Parathyroid adenoma (tissue), 2 donors: ENCODE results near the gene PDCL2.
"Not testable (repeated sequence)": the region's sequence is repeated elsewhere in the genome, so short reads cannot be mapped to it uniquely, and the experiment has no call there.

Experiments used
- H2AFZ ChIP-seq: fragments of 300-600 bp; sonication (generic); one replicate; pipeline ENCODE4 v1.7.0; 2017; ENCODE audit warnings: antibody characterized with exemption, mild to moderate bottlenecking
- H3K27ac ChIP-seq: fragments of 300-600 bp; sonication (generic); one replicate; pipeline ENCODE4 v1.7.0; 2017
- H3K27me3 ChIP-seq: fragments of 300-600 bp; sonication (generic); one replicate; pipeline ENCODE4 v1.7.0; 2017; ENCODE audit warnings: low read length; ENCODE audit not compliant: control insufficient read depth, insufficient read depth
- H3K36me3 ChIP-seq: fragments of 300-600 bp; sonication (generic); one replicate; pipeline ENCODE4 v1.7.0; 2017; ENCODE audit warnings: low read length; ENCODE audit not compliant: control insufficient read depth, insufficient read depth
- H3K4me1 ChIP-seq: fragments of 300-600 bp; sonication (generic); one replicate; pipeline ENCODE4 v1.7.0; 2017; ENCODE audit warnings: control low read depth
- H3K4me2 ChIP-seq: fragments of 300-600 bp; sonication (generic); one replicate; pipeline ENCODE4 v1.7.0; 2017; ENCODE audit warnings: low read length
- H3K4me3 ChIP-seq: fragments of 300-600 bp; sonication (generic); one replicate; pipeline ENCODE4 v1.7.0; 2017; ENCODE audit warnings: low read depth, low read length
- H3K79me2 ChIP-seq: fragments of 300-600 bp; sonication (generic); one replicate; pipeline ENCODE4 v1.7.0; 2017; ENCODE audit warnings: control low read depth
- H3K9ac ChIP-seq: fragments of 300-600 bp; sonication (generic); one replicate; pipeline ENCODE4 v1.7.0; 2017; ENCODE audit warnings: mild to moderate bottlenecking
- H3K9me3 ChIP-seq: fragments of 300-600 bp; sonication (generic); one replicate; pipeline ENCODE4 v1.7.0; 2017; ENCODE audit warnings: low read length; ENCODE audit not compliant: control insufficient read depth
- CTCF ChIP-seq: fragments of 300-600 bp; sonication (generic); IDR thresholded peaks from one replicate; pipeline ENCODE4 v1.7.0; 2017; ENCODE audit warnings: antibody characterized with exemption, mild to moderate bottlenecking
- donor health status: primary hyperparathyroidism.

The PDCL2 gene

GRCh38 chr4:55635282-55635681 lies 43.2 kb upstream of the PDCL2 start:
- Histone ChIP-seq H3K4me1 (no peaks in the 10 kb centered on the region), H3K27ac (no peak overlapping the region), H3K36me3 (no peaks in the 10 kb centered on the region), H3K27me3 (no peaks in the 10 kb centered on the region), H3K4me3 (no peak overlapping the region), H3K9ac (no peak overlapping the region), H3K79me2 (no peaks in the 10 kb centered on the region), H3K4me2 (peak overlapping the region; percentile 64), H3K9me3 (no peaks in the 10 kb centered on the region), H2AFZ (no peak overlapping the region)
- TF ChIP-seq CTCF: no peak

- no peaks in the 10 kb centered on the region for H3K4me1 ChIP-seq
- H3K4me3 ChIP-seq: no peak overlapping the region
- H3K9me3 ChIP-seq: no peaks in the 10 kb centered on the region
- H2AFZ ChIP-seq: no peak overlapping the region
- H3K36me3 ChIP-seq: no peaks in the 10 kb centered on the region
- H3K27me3 ChIP-seq: no peaks in the 10 kb centered on the region
- TF ChIP-seq CTCF: no peak
- H3K27ac ChIP-seq: no peak overlapping the region
- H3K4me2 ChIP-seq: no peak overlapping the region
- H3K9ac ChIP-seq: no peak overlapping the region
- no peaks in the 10 kb centered on the region for H3K79me2 ChIP-seq
Measured at GRCh38 chr4:55634417-55635128, 42.5 kb upstream of the PDCL2 start.

DNA sequence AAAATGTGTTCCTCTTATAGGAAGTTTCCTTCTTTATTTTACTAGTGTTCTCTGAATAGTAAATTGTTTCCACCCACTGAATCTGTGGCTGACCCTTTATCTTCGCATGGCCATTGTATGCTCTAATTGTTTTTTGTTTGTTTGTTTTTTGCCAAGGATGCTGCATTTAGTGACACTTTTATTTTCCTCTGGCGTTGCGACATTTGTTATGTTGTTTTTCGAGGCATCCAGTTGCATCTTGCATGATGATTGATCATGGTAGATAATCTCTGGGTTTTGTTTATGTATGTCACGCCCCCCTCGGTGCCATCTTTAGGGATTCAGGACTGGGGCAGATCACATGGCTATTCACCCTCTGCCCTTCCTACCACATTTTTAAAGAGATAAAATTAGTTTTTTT lies 41.9 kb upstream of the PDCL2 start:
- Histone ChIP-seq H3K9me3 (no peaks in the 10 kb centered on the region), H3K4me3 (no peak overlapping the region), H3K79me2 (no peaks in the 10 kb centered on the region), H2AFZ (no peak overlapping the region), H3K36me3 (no peaks in the 10 kb centered on the region), H3K9ac (no peak overlapping the region), H3K27me3 (no peaks in the 10 kb centered on the region), H3K27ac (no peak overlapping the region), H3K4me1 (no peaks in the 10 kb centered on the region), H3K4me2 (no peak overlapping the region)
- TF ChIP-seq CTCF: no peak

- H3K36me3 ChIP-seq: no peaks in the 10 kb centered on the region
- H3K27ac ChIP-seq: no peak overlapping the region
- H3K4me3 ChIP-seq: no peak overlapping the region
- H3K27me3 ChIP-seq: no peaks in the 10 kb centered on the region
- no peaks in the 10 kb centered on the region for H3K4me1 ChIP-seq
- H3K4me2 ChIP-seq: no peak overlapping the region
- TF ChIP-seq CTCF: no peak
- H3K9ac ChIP-seq: no peak overlapping the region
- H3K79me2 ChIP-seq: no peaks in the 10 kb centered on the region
- no peaks in the 10 kb centered on the region for H3K9me3 ChIP-seq
- H2AFZ ChIP-seq: no peak overlapping the region
Measured at GRCh38 chr4:55625835-55626234, 33.8 kb upstream of the PDCL2 start.

DNA sequence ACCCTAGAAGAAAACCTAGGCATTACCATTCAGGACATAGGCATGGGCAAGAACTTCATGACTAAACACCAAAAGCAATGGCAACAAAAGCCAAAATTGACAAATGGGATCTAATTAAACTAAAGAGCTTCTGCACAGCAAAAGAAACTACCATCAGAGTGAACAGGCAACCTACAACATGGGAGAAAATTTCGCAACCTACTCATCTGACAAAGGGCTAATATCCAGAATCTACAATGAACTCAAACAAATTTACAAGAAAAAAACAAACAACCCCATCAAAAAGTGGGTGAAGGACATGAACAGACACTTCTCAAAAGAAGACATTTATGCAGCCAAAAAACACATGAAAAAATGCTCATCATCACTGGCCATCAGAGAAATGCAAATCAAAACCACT lies 32.0 kb upstream of the PDCL2 start:
- H3K27ac ChIP-seq, H3K4me2 ChIP-seq, H3K36me3 ChIP-seq, H3K4me1 ChIP-seq, H3K27me3 ChIP-seq, H2AFZ ChIP-seq, H3K79me2 ChIP-seq, H3K9ac ChIP-seq, H3K4me3 ChIP-seq, H3K9me3 ChIP-seq: not testable (repeated sequence)
